ENCODE measurements around the gene MCCC1.
"Not testable (repeated sequence)": the region's sequence is repeated elsewhere in the genome, so short reads cannot be mapped to it uniquely, and the experiment has no call there.

MCCC1 gene

GRCh38 chr3:183099026-183099837 is at the start of gene MCCC1:
MCCC1 (minus strand) TSS chr3:183099496; CDS start chr3:183099440, 56 bp downstream.
- no peak for DNase-seq

- DNase-seq: no peak
Observed at GRCh38 chr3:183148056-183148455, 48.8 kb upstream of the MCCC1 start.

GRCh38 chr3:183144363-183144762 is 45.1 kb upstream of the MCCC1 start:
- DNase-seq: no peak

- DNase-seq: no peak
Observed at GRCh38 chr3:183142199-183142598, 42.9 kb upstream of the MCCC1 start.

- DNase-seq: no peak
Observed at GRCh38 chr3:183134844-183135243, 35.5 kb upstream of the MCCC1 start.

GRCh38 chr3:183132409-183132808 is 33.1 kb upstream of the MCCC1 start:
- no peak for DNase-seq

- DNase-seq: no peak
Observed at GRCh38 chr3:183131735-183132134, 32.4 kb upstream of the MCCC1 start.

GRCh38 chr3:183131186-183131725 is 32.0 kb upstream of the MCCC1 start:
- no peak for DNase-seq

- DNase-seq: no peak
Observed at GRCh38 chr3:183129243-183129642, 29.9 kb upstream of the MCCC1 start.

GRCh38 chr3:183128709-183129108 is 29.4 kb upstream of the MCCC1 start:
- no peak for DNase-seq

GRCh38 chr3:183123891-183124290 is 24.6 kb upstream of the MCCC1 start:
- DNase-seq: no peak

- peak; percentile 64 for DNase-seq
Observed at GRCh38 chr3:183122257-183122932, 23.1 kb upstream of the MCCC1 start.

- DNase-seq: no peak
Observed at GRCh38 chr3:183120538-183121215, 21.4 kb upstream of the MCCC1 start.

GRCh38 chr3:183117056-183117455 is 17.8 kb upstream of the MCCC1 start:
- peak; percentile 52 for DNase-seq

- DNase-seq: peak; percentile 100
Observed at GRCh38 chr3:183116025-183116614, 16.8 kb upstream of the MCCC1 start.

- peak; percentile 30 for DNase-seq
Observed at GRCh38 chr3:183114384-183115178, 15.3 kb upstream of the MCCC1 start.

GRCh38 chr3:183109847-183110246 is 10.6 kb upstream of the MCCC1 start:
- DNase-seq: not testable (repeated sequence)

GRCh38 chr3:183108470-183108869 is 9.2 kb upstream of the MCCC1 start:
- DNase-seq: no peak

GRCh38 chr3:183108001-183108449 is 8.7 kb upstream of the MCCC1 start:
- DNase-seq: no peak

GRCh38 chr3:183107372-183107771 is 8.1 kb upstream of the MCCC1 start:
- DNase-seq: not testable (repeated sequence)

- DNase-seq: no peak
Observed at GRCh38 chr3:183106635-183107034, 7.3 kb upstream of the MCCC1 start.

- DNase-seq: not testable (repeated sequence)
Observed at GRCh38 chr3:183103950-183104349, 4.7 kb upstream of the MCCC1 start.
